Fibroblast of the aortic adventitia (primary cell): Measurements from ENCODE around the gene STX19. TPM values are rescaled to one million over a fixed set of nuclear protein-coding genes. Genes with fewer than 3 reads are reported as not detected.
"Not testable (repeated sequence)": the region's sequence is repeated elsewhere in the genome, so short reads cannot be mapped to it uniquely, and the experiment has no call there.

ENCODE experiments used
- DNase-seq: peaks from one replicate; pipeline ENCODE4 v3.0.0-alpha.2; 2010; ENCODE audit warnings: low read depth
- H3K4me3 ChIP-seq: 2 replicates; pipeline ENCODE4 v1.5.1; 2011; ENCODE audit warnings: low read depth, mild to moderate bottlenecking, control low read depth, low read length, moderate library complexity
- CTCF ChIP-seq: IDR thresholded peaks from 2 replicates; pipeline ENCODE4 v1.5.1; 2011; ENCODE audit warnings: mild to moderate bottlenecking, low read length, control low read depth, inconsistent platforms; ENCODE audit not compliant: insufficient read depth
- total RNA-seq: library from RNA; depleted of rRNA; stranded (reverse); fragments of >200 nt; gene quantifications from 2 replicates; pipeline ENCODE4 v1.2.3, GENCODE V29; 2012; ENCODE audit warnings: low replicate concordance

Gene STX19
- total RNA-seq, 1 donor = not detected

- no peak for DNase-seq
- no peak overlapping the region for H3K4me3 ChIP-seq
- TF ChIP-seq CTCF = no peak
Measured at GRCh38 chr3:93983408-93983807, 45.0 kb downstream of the STX19 start.

DNA sequence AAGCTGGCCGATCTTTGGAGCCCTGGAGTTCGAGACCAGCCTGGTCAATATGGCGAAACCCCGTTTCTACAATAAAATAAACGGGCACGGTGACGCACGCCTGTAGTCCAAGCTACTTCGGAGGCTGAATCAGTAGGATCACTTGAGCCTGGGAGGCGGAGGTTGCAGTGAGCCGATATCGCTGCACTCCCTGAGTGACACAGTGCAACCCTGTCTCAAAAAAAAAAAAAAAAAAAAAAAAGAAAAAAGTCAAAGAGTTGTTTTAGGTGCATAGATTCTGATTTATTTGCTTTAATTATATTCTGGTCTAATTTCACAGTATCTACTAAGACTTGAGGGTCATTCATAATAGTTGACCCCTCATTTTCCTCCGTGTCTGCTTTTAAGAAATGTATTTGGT is 46.7 kb downstream of the STX19 start:
- TF ChIP-seq CTCF = no peak
- DNase-seq = no peak
- H3K4me3 ChIP-seq = no peak overlapping the region

DNA sequence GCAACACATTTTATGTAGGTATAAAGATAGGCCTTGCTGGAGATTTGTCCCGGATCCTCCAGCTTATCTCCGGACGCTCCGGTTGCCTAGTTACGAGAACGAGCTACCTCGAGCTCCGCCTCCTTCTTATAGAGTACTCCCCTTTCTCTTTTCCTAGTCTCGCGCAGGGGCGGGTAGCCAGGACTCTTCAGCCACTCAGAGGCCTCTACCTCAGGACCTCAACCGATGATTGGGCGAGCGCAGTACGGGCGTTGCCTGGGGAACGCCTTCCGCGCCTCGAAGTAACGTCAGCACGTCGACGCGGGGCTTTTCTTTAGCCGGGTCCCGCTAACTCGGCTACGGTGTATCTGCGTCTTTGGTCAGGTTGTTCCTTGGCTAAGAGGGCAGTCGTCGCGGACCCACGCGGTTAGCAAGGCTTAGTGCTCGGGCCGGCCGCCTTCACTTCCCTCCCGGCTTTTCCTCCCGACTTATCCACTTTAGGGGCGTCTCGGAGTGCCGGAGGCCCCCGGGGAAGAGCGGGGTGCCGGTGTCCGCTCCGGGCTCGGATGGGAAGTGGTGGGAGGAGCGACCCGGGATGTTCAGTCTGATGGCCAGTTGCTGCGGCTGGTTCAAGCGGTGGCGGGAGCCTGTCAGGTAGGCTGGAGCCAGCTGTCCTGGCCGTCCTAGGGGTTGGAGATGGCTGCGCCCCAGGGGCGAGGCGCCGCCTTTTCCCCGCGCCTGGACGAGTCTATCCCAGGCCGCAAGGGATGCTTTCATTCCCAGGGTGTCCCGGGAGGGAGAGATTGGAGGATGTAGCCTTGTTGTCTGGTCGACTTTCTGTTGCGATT is 48.3 kb downstream of the STX19 start, which contains the start of gene ARL13B:
TSS of gene ARL13B (plus strand) at position 306 of the 827 bp plus-strand sequence. CDS start at position 575, 269 bp downstream.
- peak; percentile 3 for TF ChIP-seq CTCF
- peak within 1 kb of the TSS; percentile 92 for H3K4me3 ChIP-seq

GRCh38 chr3:93973131-93974126 is 55.0 kb downstream of the STX19 start, which contains the start of gene PROS1:
TSS of gene PROS1 (minus strand) at chr3:93973896. CDS start at chr3:93973749, 147 bp downstream.
- DNase-seq = peak; percentile 91
- TF ChIP-seq CTCF = peak; percentile 3
- H3K4me3 ChIP-seq = peak within 1 kb of the TSS; percentile 81

More for the DNA sequence above, 48.3 kb downstream of the STX19 start, which contains the start of gene ARL13B:
- peak; percentile 98 for DNase-seq

- DNase-seq = no peak
- no peak overlapping the region for H3K4me3 ChIP-seq
- no peak for TF ChIP-seq CTCF
Measured at GRCh38 chr3:93969997-93970396, 58.4 kb downstream of the STX19 start.

- DNase-seq = peak; percentile 21
- no peak for TF ChIP-seq CTCF
- H3K4me3 ChIP-seq = no peak overlapping the region
Measured at GRCh38 chr3:93969443-93969842, 59.0 kb downstream of the STX19 start.

GRCh38 chr3:93965106-93965505 is 63.3 kb downstream of the STX19 start:
- not testable (repeated sequence) for H3K4me3 ChIP-seq, DNase-seq
